Superior temporal gyrus (tissue), 1 donor: ENCODE measurements around the gene PCCA.
"Not testable (repeated sequence)": the region's sequence is repeated elsewhere in the genome, so short reads cannot be mapped to it uniquely, and the experiment has no call there.

Experiments used
- DNase-seq: peaks from one replicate; pipeline ENCODE4 v3.0.0-alpha.2; 2016; ENCODE audit errors: extremely low spot score

PCCA gene

DNA sequence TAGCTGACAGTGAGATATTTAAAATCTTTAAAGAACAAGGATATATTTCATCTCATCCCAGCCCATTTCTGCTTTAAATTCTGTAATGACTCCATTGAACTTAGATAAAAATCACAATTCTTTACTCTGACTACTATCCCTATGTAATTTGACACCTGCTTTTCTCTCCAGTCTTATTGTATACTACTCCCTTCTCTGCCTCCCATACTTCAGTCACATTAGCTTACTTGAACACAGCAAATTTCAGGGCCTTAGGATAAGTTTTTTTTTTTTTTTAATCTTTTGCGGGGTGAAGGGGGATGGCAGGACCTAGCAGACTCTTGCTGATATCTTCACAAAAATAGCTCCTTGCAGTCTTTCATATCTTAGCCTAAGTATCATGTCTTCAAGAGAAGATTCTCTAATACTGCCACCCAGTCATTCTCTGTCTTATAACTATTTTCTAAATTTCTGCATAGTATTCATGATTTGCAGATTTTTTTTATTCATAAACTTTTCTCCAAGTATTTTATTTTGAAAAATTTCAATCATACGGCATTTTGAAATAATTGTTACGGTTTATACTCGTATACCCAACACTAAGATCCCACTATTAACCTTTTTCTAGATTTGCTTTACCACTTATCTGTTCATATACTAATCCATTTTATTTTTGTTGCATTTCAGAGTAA lies 151.4 kb downstream of the PCCA start:
- DNase-seq = no peak

DNA sequence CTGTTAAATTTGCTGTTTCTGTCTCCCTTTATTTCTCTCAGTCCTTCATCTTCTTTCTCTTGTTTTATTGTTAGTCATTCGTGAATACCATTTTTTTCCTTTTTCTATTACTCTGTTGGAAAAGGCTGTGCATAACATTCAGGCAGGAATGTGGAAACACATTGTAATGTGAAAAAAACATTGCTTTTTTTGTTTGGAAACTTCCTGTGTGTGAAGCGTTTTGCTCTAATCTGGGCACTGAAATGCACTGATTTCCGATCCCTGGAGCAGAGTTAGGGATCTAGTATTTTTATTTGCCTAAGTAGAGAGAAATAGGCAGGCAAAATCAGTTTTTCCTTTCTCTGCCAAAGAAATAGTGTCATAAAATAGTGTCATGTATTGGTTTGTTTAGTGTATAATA lies 155.5 kb downstream of the PCCA start:
- DNase-seq = no peak

DNA sequence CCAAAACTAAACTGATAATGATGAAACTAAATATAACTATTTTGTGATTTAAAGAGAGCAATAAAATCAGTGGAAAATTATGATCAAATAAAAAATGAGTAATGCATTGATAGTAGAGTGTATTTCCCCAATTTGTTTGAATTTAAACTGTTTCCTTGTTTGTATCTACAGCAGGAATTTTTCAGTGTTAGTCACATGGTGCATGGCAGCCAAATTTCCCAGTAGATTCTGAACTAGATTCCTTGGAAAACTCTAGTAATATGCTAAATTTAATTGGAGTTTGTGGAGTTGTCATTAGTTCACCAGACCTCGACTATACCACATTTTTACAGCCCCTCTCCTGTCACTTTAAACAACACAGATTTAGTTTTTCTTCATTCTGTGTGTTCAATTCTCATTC lies 156.2 kb downstream of the PCCA start:
- DNase-seq = no peak

DNA sequence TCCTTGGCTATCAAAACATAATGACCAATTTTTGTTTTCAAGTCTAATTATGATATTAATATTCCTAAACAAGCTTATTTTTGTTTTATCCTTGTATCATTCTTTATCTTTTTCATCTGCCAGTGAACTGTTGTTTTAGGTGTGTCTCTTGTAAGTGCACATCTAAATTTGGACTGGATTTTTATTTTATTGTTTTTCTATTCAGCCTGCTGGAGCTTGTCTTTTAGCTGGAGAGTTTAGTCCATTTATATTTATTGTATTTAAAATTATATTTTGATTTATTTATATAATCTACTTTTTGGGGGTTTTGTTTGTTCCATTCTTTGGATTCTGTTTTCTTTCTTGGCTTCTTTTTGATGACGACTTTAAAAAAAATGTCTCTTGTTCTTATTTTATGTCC lies 159.0 kb downstream of the PCCA start:
- no peak for DNase-seq

DNA sequence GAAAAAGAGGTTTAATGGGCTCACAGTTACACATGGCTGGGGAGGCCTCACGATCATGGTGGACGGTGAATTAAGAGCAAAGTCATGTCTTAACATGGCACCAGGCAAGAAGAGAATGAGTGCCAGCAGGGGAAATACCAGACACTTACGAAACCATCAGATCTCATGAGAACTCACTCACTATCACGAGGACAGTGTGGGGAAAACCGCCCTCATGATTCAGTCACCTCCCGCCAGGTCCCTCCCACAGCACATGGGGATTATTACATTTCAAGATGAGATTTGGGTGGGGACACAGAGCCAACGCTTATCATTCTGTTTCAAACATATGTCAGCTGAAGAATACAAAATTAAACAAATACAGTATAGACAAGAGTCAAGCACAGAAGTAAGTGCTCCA lies 165.1 kb downstream of the PCCA start:
- DNase-seq = no peak

DNA sequence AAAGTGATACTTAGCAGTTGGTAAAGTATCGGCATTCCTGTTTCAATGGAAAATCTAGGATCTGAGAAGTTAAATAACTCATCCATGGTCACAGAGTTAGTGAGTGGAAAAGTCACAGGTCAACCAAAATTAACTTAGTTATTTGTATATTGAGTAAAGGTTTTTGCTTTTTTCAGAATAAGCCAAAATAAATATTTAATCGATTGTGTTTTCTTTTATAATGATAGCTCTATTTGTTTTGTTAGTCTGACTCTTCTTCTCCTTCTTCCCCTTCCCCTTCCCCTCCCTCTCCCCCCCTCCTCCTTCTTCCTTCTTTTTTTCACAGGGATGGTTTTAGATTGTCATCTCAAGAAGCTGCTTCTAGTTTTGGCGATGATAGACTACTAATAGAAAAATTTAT lies 173.5 kb downstream of the PCCA start:
- DNase-seq = no peak

DNA sequence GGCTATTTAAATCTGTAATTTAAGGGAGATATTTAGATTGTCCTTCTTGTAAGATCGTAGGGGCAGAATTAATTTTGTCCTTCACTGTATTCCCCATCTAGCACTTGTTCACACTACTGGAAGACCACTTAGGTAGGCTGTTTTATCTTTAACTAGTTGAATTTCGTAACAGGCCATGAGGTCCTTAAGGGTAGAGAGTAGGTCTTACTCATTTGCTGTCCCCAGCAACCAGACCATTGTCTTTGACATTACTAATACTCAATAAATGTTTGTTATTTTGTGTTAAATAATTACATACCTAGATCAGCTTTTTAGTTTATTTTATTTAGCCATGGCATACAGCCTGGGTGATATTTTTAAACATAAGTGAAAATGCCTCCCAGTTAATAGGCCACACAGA lies 177.1 kb downstream of the PCCA start:
- DNase-seq = no peak

DNA sequence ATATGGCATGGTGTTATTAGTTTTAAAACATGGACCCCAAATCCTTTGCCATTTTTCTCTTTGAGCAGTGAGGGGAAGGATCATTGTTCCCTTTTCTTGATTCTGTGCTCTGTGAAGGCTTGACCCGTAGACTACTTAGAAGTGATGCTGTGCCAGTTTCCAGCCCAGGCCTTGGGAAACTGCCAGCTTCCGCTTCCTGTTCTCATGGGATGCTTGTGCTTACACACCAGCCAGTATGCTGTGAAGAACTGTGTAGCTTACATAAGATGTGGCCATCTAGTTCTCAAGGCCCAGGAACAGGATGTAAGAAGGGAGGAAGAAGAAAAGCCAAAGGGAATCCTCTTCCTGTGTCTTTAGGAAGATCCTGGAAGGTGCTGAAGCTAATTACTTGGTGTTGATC lies 180.9 kb downstream of the PCCA start:
- DNase-seq = peak; percentile 53

DNA sequence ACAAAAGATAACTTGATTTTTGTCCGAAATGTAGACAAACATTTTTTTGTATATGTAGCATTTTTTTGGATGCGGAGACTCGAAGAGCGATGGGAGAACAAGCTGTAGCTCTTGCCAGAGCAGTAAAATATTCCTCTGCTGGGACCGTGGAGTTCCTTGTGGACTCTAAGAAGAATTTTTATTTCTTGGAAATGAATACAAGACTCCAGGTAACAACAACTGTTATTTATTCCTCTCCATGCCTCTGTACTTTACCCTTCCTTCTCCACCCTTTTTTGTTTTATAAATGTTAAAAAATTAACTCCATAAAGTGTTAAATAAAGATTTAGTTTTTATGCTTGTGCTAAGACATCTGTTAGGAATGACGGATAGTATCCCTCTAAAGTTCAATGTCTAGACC lies 184.2 kb downstream of the PCCA start:
- no peak for DNase-seq

DNA sequence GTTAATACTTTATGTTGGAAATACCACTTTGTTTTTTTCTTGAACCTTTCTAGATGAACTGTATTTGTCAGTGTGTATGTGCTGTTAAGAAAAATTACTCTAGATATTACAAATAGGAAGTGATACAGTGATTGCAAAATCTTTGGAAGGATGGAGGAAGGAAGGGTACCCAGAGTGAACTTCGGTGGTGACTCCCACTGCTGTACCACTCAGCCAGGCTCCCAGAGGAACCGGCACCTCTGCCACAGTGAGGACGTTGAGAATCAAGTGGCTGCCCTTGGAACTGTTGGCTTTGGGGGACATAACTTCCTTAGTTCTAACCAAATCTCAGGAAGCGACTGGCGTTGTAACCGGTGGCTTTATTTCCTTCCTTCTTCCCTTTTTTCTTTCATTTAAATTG lies 184.7 kb downstream of the PCCA start:
- no peak for DNase-seq

DNA sequence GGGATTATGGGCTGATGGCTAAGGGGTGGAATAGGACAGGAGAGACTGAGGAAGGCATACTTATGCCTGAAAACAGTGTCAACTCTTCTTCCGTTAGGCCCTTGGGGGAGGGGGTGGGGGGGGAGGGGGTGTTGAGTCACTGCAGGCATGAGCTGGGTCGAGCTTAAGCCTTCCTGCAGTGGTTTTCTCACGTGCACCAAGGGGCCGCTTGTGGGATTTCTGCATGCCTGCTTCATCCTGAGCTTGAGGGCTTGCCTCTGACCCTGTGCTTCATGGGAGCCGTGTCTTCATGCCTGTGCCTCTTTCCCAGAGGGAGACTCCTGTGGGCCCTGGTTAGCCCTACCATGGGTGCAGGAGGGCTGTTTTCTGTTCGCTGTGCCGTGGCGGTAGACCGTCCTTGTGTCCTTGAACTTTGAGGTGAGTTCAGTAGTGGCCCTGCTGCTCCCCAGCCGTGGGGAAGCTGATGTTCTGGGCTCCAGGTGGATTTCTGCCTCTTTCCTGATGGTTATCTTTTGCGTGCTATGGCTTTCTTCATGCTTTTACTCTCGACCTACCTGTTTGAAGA lies 186.1 kb downstream of the PCCA start:
- no peak for DNase-seq

DNA sequence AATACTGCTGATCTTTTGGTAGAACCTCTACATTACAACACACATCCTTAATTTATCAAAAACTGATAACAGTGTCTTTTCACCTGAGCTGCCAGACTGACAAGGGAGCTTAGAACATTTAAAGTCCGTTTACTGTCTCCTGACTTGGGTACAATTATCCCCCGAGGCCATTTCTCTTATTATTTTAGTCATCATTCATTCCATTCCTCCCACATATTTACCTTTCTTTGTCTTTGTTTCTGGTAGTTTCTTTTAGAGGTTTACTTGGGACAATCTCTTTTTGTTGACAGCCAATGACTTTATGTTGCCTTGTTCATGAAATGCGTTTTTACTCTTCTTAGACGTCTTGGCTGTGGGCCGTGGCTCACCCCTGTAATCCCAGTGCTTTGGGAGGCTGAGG lies 186.9 kb downstream of the PCCA start:
- DNase-seq = no peak

DNA sequence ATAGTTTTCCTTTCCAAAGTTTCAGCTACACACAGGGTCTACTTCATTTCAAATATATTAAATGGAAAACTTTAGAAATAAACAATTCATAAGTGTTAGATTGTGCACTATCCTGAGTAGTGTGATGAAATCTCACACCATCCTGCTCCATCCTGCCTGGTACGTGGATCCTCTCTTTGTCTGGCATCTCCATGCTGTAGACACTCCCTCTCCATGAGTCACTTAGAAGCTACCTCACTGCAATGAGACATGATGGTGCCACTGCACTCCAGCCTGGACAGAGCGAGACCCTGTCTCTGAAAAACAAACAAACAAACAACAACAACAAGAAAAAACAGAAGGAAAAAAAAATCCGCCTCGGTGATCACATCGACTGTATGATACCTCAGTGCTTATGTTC lies 191.8 kb downstream of the PCCA start:
- no peak for DNase-seq

DNA sequence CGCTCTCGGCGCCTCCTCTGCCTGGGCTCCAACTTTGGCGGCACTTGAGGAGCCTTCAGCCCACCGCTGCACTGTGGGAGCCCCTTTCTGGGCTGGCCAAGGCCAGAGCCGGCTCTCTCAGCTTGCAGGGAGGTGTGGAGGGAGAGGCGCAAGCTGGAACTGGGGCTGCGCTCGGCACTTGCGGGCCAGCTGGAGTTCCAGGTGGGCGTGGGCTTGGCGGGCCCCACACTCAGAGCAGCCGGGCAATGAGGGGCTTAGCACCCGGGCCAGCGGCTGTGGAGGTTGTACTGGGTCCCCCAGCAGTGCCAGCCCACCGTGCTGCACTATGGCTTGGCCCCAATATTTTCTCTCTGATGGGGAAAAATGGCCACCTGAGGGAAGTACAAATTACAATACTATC lies 193.4 kb downstream of the PCCA start:
- not testable (repeated sequence) for DNase-seq

DNA sequence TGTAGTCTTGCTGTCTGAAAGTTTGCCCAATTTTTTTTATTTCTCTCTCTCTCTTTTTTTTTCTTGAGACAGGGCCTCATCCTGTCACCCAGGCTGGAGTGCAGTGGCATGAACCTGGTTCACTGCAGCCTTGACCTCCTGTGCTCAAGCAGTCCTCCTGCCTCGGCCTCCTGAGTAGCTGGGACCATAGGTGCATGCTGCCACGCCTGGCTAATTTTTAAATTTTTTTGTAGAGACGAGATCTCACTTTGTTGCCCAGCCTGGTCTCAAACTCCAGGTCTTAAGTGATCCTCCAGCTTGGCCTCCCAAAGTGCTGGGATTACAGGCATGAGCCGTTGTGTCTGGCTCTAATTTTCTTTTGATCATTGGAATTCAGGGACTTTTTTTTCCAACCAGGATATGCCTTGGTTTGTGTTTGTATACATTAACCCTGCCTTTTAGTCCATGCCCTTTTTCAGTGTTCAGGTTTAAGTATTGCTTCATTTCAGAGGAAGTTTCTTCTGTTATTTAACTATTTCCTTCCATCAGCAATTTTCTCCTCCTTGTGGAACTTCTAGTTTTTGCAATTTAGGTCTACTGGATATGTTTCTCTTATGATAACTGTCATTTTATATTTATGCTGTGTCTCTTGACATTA lies 201.4 kb downstream of the PCCA start:
- no peak for DNase-seq

DNA sequence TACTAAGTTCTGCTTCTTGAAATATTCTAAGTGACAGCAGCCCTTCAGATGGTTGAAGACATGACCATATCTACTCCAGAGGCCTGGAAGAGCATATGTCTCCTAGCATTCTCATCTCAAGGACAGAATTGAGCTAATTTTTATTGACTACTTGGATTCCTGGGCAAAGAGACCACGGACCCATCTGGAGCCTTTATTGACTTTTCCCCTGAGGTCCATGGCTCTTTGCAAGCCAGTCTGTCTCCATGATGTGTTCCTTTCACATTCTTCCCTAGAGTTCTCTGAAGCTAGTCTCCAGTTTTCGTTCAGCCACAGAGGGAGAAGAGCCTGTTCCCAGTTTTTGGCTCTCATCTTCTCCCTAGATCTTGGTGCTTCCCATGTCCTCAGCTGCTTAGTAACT lies 202.7 kb downstream of the PCCA start:
- no peak for DNase-seq

DNA sequence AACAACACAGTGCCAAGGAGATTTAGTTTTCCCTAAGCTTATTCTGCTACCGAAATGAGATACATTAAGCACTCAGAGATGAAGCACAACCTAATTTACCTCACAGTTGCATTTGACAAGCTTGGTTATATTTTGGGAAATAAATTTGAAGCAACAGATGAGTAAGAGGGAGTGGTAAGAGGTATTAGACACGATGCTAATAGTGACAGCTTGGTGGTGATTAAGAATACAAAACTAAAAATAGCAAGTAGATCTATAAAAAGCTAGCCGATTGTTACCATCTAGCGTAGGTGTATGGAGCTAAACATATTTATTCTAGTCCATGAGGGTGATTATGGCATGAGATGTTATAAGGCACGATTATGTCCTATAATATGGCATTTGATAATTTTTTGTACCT lies 208.5 kb downstream of the PCCA start:
- no peak for DNase-seq

DNA sequence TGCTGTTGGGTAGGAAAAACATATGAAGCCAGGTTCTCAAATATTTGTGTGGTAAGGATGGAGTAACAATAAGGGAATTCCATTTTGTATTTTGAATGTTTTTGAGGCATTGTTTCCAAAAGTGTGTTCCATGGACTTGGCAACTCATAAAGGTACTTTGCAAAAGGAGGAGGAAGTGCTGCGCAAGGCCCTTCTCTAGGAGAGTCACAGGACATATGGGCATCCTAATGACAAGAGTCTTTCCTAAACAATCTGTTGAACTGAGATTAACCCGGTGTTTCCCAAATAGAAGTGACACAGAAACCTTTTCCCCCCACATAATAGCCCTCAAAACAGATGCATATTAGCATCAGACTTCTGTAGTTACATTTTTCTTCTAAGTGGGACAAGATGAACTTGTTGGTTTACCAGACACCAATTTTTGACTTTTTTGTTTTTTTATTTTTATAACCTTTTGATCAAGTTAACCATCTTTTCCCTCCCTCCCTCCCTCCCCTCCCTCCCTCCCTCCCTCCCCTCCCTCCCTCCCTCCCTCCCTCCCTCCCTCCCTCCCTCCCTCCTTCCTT lies 209.3 kb downstream of the PCCA start:
- no peak for DNase-seq

DNA sequence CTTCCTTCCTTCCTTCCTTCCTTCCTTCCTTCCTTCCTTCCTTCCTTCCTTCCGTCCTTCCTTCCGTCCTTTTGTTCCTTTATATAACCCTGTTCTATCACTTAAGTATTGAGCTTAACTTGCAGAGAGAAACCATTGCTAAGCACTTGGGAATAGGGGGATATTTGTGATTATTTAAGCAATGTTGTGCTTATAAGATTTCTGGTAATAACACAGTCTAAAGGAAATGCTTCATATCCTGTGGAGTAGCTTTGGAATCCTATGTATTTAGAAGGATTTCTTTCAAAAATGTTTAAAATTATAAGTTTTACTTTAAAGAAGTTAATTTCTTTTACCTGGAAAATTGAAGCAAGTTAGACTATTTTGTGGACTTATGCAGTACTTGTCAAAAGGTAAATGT lies 209.8 kb downstream of the PCCA start:
- no peak for DNase-seq

DNA sequence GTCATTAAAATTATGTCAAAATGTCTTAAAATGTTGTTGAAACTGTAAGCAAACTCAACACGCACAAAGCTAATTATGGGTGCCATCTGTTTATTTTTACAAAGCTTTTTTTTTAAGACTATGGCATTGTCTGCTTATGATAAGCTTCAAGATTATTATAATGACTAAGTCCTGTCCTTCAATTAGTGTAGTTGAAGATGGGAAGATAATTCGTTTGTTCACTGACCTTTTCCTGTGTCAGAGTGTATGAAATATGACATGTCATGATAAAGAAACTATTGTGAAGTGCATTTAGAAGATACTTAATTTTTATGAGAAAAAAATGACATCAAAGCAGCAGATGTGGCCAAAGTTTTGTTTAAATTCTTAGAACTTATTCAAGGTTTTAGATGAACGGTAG lies 211.3 kb downstream of the PCCA start:
- DNase-seq = no peak

DNA sequence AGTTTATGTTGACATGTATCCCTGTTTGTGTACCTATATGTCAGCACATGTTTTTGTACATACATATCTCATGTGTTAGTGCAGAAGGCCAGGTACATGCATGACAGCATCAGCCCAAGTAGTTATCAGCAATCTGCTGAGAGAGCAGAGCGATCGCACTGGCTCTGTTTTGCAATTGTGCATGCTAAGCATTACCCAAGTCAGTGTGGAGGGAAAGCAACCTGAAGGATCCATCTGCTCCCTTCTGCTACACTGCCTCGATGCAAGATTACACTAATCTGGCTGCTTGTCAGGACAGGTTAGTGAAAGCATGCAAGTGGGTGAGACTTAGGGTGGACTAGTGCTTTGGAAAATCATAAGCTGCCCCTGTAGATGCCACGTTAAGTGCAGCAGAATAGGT lies 211.8 kb downstream of the PCCA start:
- DNase-seq = no peak

DNA sequence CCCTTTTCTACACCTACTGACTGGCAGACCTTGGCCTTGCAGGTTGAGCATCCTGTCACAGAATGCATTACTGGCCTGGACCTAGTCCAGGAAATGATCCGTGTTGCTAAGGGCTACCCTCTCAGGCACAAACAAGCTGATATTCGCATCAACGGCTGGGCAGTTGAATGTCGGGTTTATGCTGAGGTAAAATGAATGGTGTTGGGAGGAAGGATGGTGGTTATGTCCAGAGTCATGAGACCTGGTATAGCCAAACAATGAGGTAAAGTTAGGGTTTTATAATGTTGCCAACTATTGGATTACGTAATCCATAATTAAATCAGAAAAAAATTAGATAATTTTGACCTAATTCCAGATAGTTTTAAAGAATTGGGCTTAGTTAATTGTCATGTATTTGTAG lies 212.5 kb downstream of the PCCA start:
- no peak for DNase-seq

DNA sequence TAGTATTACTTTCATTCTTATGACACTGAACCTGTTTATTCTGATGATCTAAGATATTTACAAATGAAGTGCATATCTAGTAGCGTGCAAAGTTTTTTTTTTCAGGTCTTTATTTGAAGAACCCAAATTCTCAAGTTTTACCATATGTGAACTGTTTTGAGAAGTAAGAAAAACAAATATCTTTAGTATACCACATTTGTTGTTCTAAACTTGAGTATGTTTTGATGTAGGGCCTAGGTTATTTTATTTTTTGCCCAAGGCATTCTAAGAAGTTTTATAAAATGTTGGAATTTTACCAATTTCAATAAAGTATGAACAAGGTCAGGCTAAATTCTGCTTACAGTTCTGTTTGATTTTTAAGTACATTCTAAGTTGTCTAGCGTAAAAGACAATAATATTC lies 213.5 kb downstream of the PCCA start:
- no peak for DNase-seq
